HepG2 (cell line): ENCODE measurements around the gene GNB3. TPM values are rescaled to one million over a fixed set of nuclear protein-coding genes. Genes with fewer than 3 reads are reported as not detected.

Source experiments
- BCL3 ChIP-seq: sonication (generic); formaldehyde crosslinking; IDR thresholded peaks from 2 replicates; pipeline ENCODE4 v1.5.1; 2020; ENCODE audit warnings: mild to moderate bottlenecking, missing genetic modification reagents, moderate library complexity
- BORCS8-MEF2B ChIP-seq: sonication (generic); formaldehyde crosslinking; IDR thresholded peaks from 2 replicates; pipeline ENCODE4 v1.8.0; 2022; ENCODE audit warnings: mild to moderate bottlenecking, missing genetic modification reagents
- GATAD1 ChIP-seq: IDR thresholded peaks from 2 replicates; pipeline ENCODE4 v1.6.1; 2016; ENCODE audit warnings: missing genetic modification reagents, missing compliant biosample characterization
- MAX ChIP-seq: IDR thresholded peaks from 2 replicates; pipeline ENCODE4 v1.6.1; 2012; ENCODE audit warnings: inconsistent platforms
- NONO ChIP-seq, 2 experiments: fragments of 450-650 bp in 1 of 2; sonication (generic) in 1 of 2; formaldehyde crosslinking in 1 of 2; IDR thresholded peaks in 1 of 2; conservative IDR thresholded peaks in 1 of 2; 2 replicates each; pipeline versions ENCODE4 v1.6.1 to v1.8.0; 2017 to 2022; ENCODE audit warnings: mild to moderate bottlenecking in 1 of 2, missing genetic modification reagents in 1 of 2, moderate library complexity in 1 of 2
- POLR2G ChIP-seq: fragments of 200-400 bp; formaldehyde crosslinking; IDR thresholded peaks from 2 replicates; pipeline ENCODE4 v1.6.1; 2018; ENCODE audit warnings: mild to moderate bottlenecking, low read depth, low read length, moderate library complexity
- RBM22 ChIP-seq: fragments of 200-400 bp; formaldehyde crosslinking; optimal IDR thresholded peaks from 2 replicates; pipeline ENCODE3; 2017; ENCODE audit warnings: mild to moderate bottlenecking, low read length, moderate library complexity
- SIN3A ChIP-seq: IDR thresholded peaks from 2 replicates; pipeline ENCODE4 v1.6.1; 2011; ENCODE audit warnings: low read depth, mild to moderate bottlenecking, control low read depth, low read length, borderline replicate concordance
- TBX2 ChIP-seq: sonication (generic); formaldehyde crosslinking; IDR thresholded peaks from 2 replicates; pipeline ENCODE4 v1.5.0; 2020; ENCODE audit warnings: missing genetic modification reagents, mild to moderate bottlenecking, borderline replicate concordance
- TCF12 ChIP-seq, 2 experiments: fragments of 450-650 bp in 1 of 2; sonication (generic) in 1 of 2; formaldehyde crosslinking in 1 of 2; IDR thresholded peaks; 2 replicates each; pipeline versions ENCODE4 v1.6.1 to v1.8.0; 2017 to 2022; ENCODE audit warnings: antibody characterized with exemption in 1 of 2, mild to moderate bottlenecking in 1 of 2, missing genetic modification reagents in 1 of 2, moderate library complexity in 1 of 2
- ZBTB34 ChIP-seq: sonication (generic); formaldehyde crosslinking; IDR thresholded peaks from 2 replicates; pipeline ENCODE4 v1.8.0; 2022; ENCODE audit warnings: mild to moderate bottlenecking, missing genetic modification reagents
- ZFAT ChIP-seq: sonication (generic); formaldehyde crosslinking; conservative IDR thresholded peaks from 2 replicates; pipeline ENCODE4 v1.8.1; 2023; ENCODE audit warnings: missing genetic modification reagents, inconsistent platforms
- ZFYVE20 ChIP-seq: sonication (generic); formaldehyde crosslinking; IDR thresholded peaks from 2 replicates; pipeline ENCODE4 v1.8.0; 2023; ENCODE audit warnings: low read depth, mild to moderate bottlenecking, moderate library complexity, missing genetic modification reagents, borderline replicate concordance
- ZHX1 ChIP-seq: sonication (generic); formaldehyde crosslinking; IDR thresholded peaks from 2 replicates; pipeline ENCODE4 v1.8.1; 2022; ENCODE audit warnings: low read depth, mild to moderate bottlenecking, missing genetic modification reagents
- ZNF350 ChIP-seq: sonication (generic); formaldehyde crosslinking; IDR thresholded peaks from 2 replicates; pipeline ENCODE4 v1.4.0; 2020; ENCODE audit warnings: mild to moderate bottlenecking, low read depth, missing genetic modification reagents, borderline replicate concordance
- ZNF430 ChIP-seq: sonication (generic); formaldehyde crosslinking; IDR thresholded peaks from 2 replicates; pipeline ENCODE4 v1.9.0; 2021; ENCODE audit warnings: mild to moderate bottlenecking, missing genetic modification reagents
- ZNF44 ChIP-seq: sonication (generic); formaldehyde crosslinking; IDR thresholded peaks from 2 replicates; pipeline ENCODE4 v1.5.1; 2020; ENCODE audit warnings: mild to moderate bottlenecking, missing genetic modification reagents
- ZNF510 ChIP-seq: sonication (generic); formaldehyde crosslinking; IDR thresholded peaks from 2 replicates; pipeline ENCODE4 v1.4.0; 2020; ENCODE audit warnings: low read depth, mild to moderate bottlenecking, missing genetic modification reagents
- ZNF724P ChIP-seq: sonication (generic); formaldehyde crosslinking; IDR thresholded peaks from 2 replicates; pipeline ENCODE4 v1.8.0; 2022; ENCODE audit warnings: missing genetic modification reagents, borderline replicate concordance
- ZNF747 ChIP-seq: sonication (generic); formaldehyde crosslinking; IDR thresholded peaks from 2 replicates; pipeline ENCODE4 v1.8.1; 2023; ENCODE audit warnings: missing genetic modification reagents, mild to moderate bottlenecking, borderline replicate concordance
- ZNF883 ChIP-seq: sonication (generic); formaldehyde crosslinking; IDR thresholded peaks from 2 replicates; pipeline ENCODE4 v1.5.1; 2020; ENCODE audit warnings: mild to moderate bottlenecking, missing genetic modification reagents; ENCODE audit errors: not compliant biosample characterization
- ZSCAN29 ChIP-seq: sonication (generic); formaldehyde crosslinking; conservative IDR thresholded peaks from 2 replicates; pipeline ENCODE4 v1.4.0; 2020; ENCODE audit warnings: mild to moderate bottlenecking, missing genetic modification reagents
- polyA plus RNA-seq, 8 experiments: library from polyadenylated mRNA; depleted of rRNA in 3 of 8; stranded (reverse) in 7 of 8; unstranded in 1 of 8; fragments of >200 nt; fragmentation: Illumina TruSeq in 4 of 8; extraction: Trizol in 4 of 8; gene quantifications; 2 replicates each; pipeline versions ENCODE4 v1.2.1 to v1.2.3, GENCODE V29; 2011 to 2016; ENCODE audit warnings: low read depth in 4 of 8, missing spikeins in 1 of 8, mixed read lengths in 1 of 8; ENCODE audit not compliant: insufficient read depth in 1 of 8
- total RNA-seq, 5 experiments: library from RNA; depleted of rRNA; stranded (reverse); fragments of >200 nt; fragmentation: Illumina TruSeq; extraction: Trizol; gene quantifications; 2 replicates each; pipeline ENCODE4 v1.2.3, GENCODE V29; 2016; ENCODE audit warnings: low read depth in 1 of 5

The GNB3 gene
- total and polyA plus RNA-seq, 2 of the 13 experiments (the other 11 are each of a cell fraction or from before 2014, with no cell fraction given) = 1.3 to 3.6 TPM

GRCh38 chr12:6828781-6829535, 11.8 kb upstream of the GNB3 start (continued):
- TF ChIP-seq BCL3 (peak; percentile 65; the same call in 1 of the 2 replicates), TCF12 (IDR thresholded peaks at IDR 0.05) (no peak), TCF12 (CRISPR knock-in tag; IDR thresholded peaks at IDR 0.05) (peak; percentile 57; the same call in 1 of the 2 replicates), TBX2 (CRISPR knock-in tag) (peak; percentile 18), ZNF350 (CRISPR knock-in tag) (peak; percentile 66; the same call in 1 of the 2 replicates), ZNF430 (CRISPR knock-in tag) (peak; percentile 37; the same call in 1 of the 2 replicates), NONO (IDR thresholded peaks at IDR 0.05) (no peak), NONO (CRISPR knock-in tag; conservative IDR thresholded peaks at IDR 0.05) (0 out of 2 replicates have a peak, but pooled peaks have one; percentile 32), ZNF44 (CRISPR knock-in tag) (0 out of 2 replicates have a peak, but pooled peaks have one; percentile 50), ZBTB34 (CRISPR knock-in tag) (peak; percentile 25; the same call in 1 of the 2 replicates), ZNF883 (CRISPR knock-in tag) (peak; percentile 61), SIN3A (no peak; the same call in 1 of the 2 replicates), ZFAT (CRISPR knock-in tag) (no peak), POLR2G (peak; percentile 80), ZFYVE20 (CRISPR knock-in tag) (0 out of 2 replicates have a peak, but pooled peaks have one; percentile 25), ZNF510 (CRISPR knock-in tag) (0 out of 2 replicates have a peak, but pooled peaks have one; percentile 2), BORCS8-MEF2B (CRISPR knock-in tag) (peak; percentile 24; the same call in 1 of the 2 replicates), ZNF724P (CRISPR knock-in tag) (0 out of 2 replicates have a peak, but pooled peaks have one; percentile 18), GATAD1 (CRISPR knock-in tag) (peak; percentile 28; the same call in 1 of the 2 replicates), ZSCAN29 (CRISPR knock-in tag) (0 out of 2 replicates have a peak, but pooled peaks have one; percentile 36), ZHX1 (no peak), RBM22 (peak; percentile 70), ZNF747 (CRISPR knock-in tag) (peak; percentile 22; the same call in 1 of the 2 replicates), MAX (peak; percentile 66)
